H1 (cell line): Measurements from ENCODE around the gene CAB39L. TPM values are rescaled to one million over a fixed set of nuclear protein-coding genes. Genes with fewer than 3 reads are reported as not detected.

Experiments used
- CTCF ChIA-PET: fragments of 300-600 bp; sonication (Branson Sonifier 250); formaldehyde crosslinking; loops from one replicate; lab custom pipeline; 2021; ENCODE audit not compliant: partially characterized antibody; lab: Charles Lee
- POLR2A ChIA-PET: fragments of 300-600 bp; sonication (Branson Sonifier 250); formaldehyde crosslinking; loops from one replicate; lab custom pipeline; 2021; ENCODE audit warnings: inconsistent platforms; ENCODE audit not compliant: partially characterized antibody; lab: Charles Lee
- DNase-seq, 2 experiments: peaks; one replicate each; pipeline versions ENCODE4 v3.0.0 to v3.0.0-alpha.2; 2010 to 2022; ENCODE audit warnings: low spot score in 2 of 2, low read depth in 1 of 2, mixed read lengths in 1 of 2
- FAIRE-seq: peaks from 2 replicates; lab custom pipeline; 2011; peaks lifted over from hg19 to GRCh38; lab: Jason Lieb, UNC
- H2AFZ ChIP-seq: 2 replicates; pipeline ENCODE4 v1.8.1; 2012; ENCODE audit warnings: low read length, inconsistent platforms
- H2AK5ac ChIP-seq: 2 replicates; pipeline ENCODE4 v1.6.1; 2013; ENCODE audit warnings: low read depth, low read length
- H2BK120ac ChIP-seq: replicated peaks from 2 replicates; pipeline ENCODE3; 2013; ENCODE audit warnings: low read depth, low read length, inconsistent platforms
- H2BK12ac ChIP-seq: 2 replicates; pipeline ENCODE4 v1.6.1; 2013; ENCODE audit warnings: low read depth, low read length
- H2BK15ac ChIP-seq: 2 replicates; pipeline ENCODE4 v1.6.1; 2013; ENCODE audit warnings: low read length
- H2BK20ac ChIP-seq: 2 replicates; pipeline ENCODE4 v1.6.1; 2013; ENCODE audit warnings: low read length
- H2BK5ac ChIP-seq: 2 replicates; pipeline ENCODE4 v1.6.1; 2013; ENCODE audit warnings: low read depth, low read length
- H3K14ac ChIP-seq: 2 replicates; pipeline ENCODE4 v1.6.1; 2013; ENCODE audit warnings: inconsistent platforms; ENCODE audit not compliant: insufficient read length
- H3K18ac ChIP-seq: 2 replicates; pipeline ENCODE4 v1.6.1; 2013; ENCODE audit warnings: low read length; ENCODE audit errors: extremely low read depth
- H3K23ac ChIP-seq: 2 replicates; pipeline ENCODE4 v1.6.1; 2013; ENCODE audit warnings: inconsistent platforms; ENCODE audit not compliant: insufficient read length
- H3K23me2 ChIP-seq: 2 replicates; pipeline ENCODE4 v1.6.1; 2013; ENCODE audit warnings: low read depth, low read length
- H3K27ac ChIP-seq: 2 replicates; pipeline ENCODE4 v1.6.1; 2011; ENCODE audit warnings: low read depth, low read length, inconsistent platforms
- H3K27me3 ChIP-seq, 4 experiments: replicated peaks in 1 of 4; 1 replicate in 1 of 4; 2 replicates in 3 of 4; pipeline versions ENCODE4 v1.6.1 to v1.8.1; 2011 to 2013; ENCODE audit warnings: low read length in 3 of 4, mild to moderate bottlenecking in 3 of 4, inconsistent platforms in 2 of 4, mixed read lengths in 2 of 4, moderate library complexity in 1 of 4; ENCODE audit not compliant: control insufficient read depth in 3 of 4, insufficient read depth in 3 of 4; ENCODE audit errors: extremely low read depth in 1 of 4
- H3K36me3 ChIP-seq, 4 experiments: 2 replicates each; pipeline versions ENCODE4 v1.6.1 to v1.8.1; 2011 to 2013; ENCODE audit warnings: mild to moderate bottlenecking in 4 of 4, low read length in 3 of 4, moderate library complexity in 2 of 4, control low read depth in 1 of 4, inconsistent platforms in 1 of 4; ENCODE audit not compliant: insufficient read depth in 4 of 4, control insufficient read depth in 2 of 4
- H3K4ac ChIP-seq: replicated peaks from 2 replicates; pipeline ENCODE3; 2013; ENCODE audit warnings: low read length, low read depth, mixed read lengths, inconsistent platforms; ENCODE audit not compliant: insufficient read length
- H3K4me1 ChIP-seq, 4 experiments: replicated peaks in 1 of 4; 1 replicate in 1 of 4; 2 replicates in 3 of 4; pipeline versions ENCODE4 v1.6.1 to v1.8.1; 2011 to 2013; ENCODE audit warnings: low read length in 3 of 4, inconsistent platforms in 2 of 4, mixed read lengths in 1 of 4; ENCODE audit not compliant: insufficient read depth in 4 of 4, control insufficient read depth in 3 of 4
- H3K4me2 ChIP-seq, 2 experiments: 2 replicates each; pipeline versions ENCODE4 v1.6.1 to v1.8.1; 2011 to 2013; ENCODE audit warnings: low read depth in 2 of 2, low read length in 2 of 2, control low read depth in 1 of 2, inconsistent platforms in 1 of 2, mild to moderate bottlenecking in 1 of 2; ENCODE audit not compliant: insufficient read depth in 1 of 2
- H3K4me3 ChIP-seq, 4 experiments: fragments of 200-600, 300-600 bp in 1 of 4; sonication (generic), shearing (Covaris generic), sonication (Bioruptor Twin) in 1 of 4; 2 replicates each; pipeline versions ENCODE4 v1.5.1 to v1.8.1; 2011 to 2016; ENCODE audit warnings: low read length in 4 of 4, low read depth in 3 of 4, control low read depth in 2 of 4, inconsistent platforms in 2 of 4, mild to moderate bottlenecking in 2 of 4, mixed read lengths in 1 of 4, moderate library complexity in 1 of 4; ENCODE audit not compliant: insufficient read depth in 2 of 4; ENCODE audit errors: extremely low read depth in 1 of 4
- H3K56ac ChIP-seq: replicated peaks from 2 replicates; pipeline ENCODE3; 2013; ENCODE audit warnings: low read depth, mild to moderate bottlenecking, mixed read lengths, low read length, inconsistent platforms; ENCODE audit not compliant: insufficient read length
- H3K79me1 ChIP-seq: 2 replicates; pipeline ENCODE4 v1.6.1; 2013; ENCODE audit warnings: low read depth, low read length, control low read depth
- H3K79me2 ChIP-seq, 2 experiments: 2 replicates each; pipeline versions ENCODE4 v1.6.1 to v1.8.1; 2012 to 2013; ENCODE audit warnings: low read length in 2 of 2, mild to moderate bottlenecking in 2 of 2, inconsistent platforms in 1 of 2; ENCODE audit not compliant: insufficient read depth in 2 of 2, control insufficient read depth in 1 of 2
- H3K9ac ChIP-seq, 4 experiments: replicated peaks in 1 of 4; 1 replicate in 1 of 4; 2 replicates in 3 of 4; pipeline versions ENCODE4 v1.6.1 to v1.8.1; 2011 to 2013; ENCODE audit warnings: low read depth in 3 of 4, low read length in 3 of 4, control low read depth in 2 of 4, mild to moderate bottlenecking in 2 of 4, moderate library complexity in 2 of 4, inconsistent platforms in 1 of 4; ENCODE audit errors: extremely low read depth in 1 of 4
- H3K9me3 ChIP-seq, 2 experiments: 2 replicates each; pipeline versions ENCODE4 v1.6.1 to v1.8.1; 2012 to 2013; ENCODE audit warnings: mild to moderate bottlenecking in 2 of 2, moderate library complexity in 2 of 2, control low read depth in 1 of 2, inconsistent platforms in 1 of 2, low read depth in 1 of 2, low read length in 1 of 2, mixed read lengths in 1 of 2; ENCODE audit not compliant: insufficient read depth in 2 of 2
- H4K20me1 ChIP-seq, 2 experiments: replicated peaks in 1 of 2; 2 replicates each; pipeline versions ENCODE3 to v1.8.1; 2011 to 2013; ENCODE audit warnings: inconsistent platforms in 2 of 2, low read length in 2 of 2, mild to moderate bottlenecking in 1 of 2; ENCODE audit not compliant: insufficient read depth in 2 of 2, control insufficient read depth in 1 of 2
- H4K5ac ChIP-seq: 2 replicates; pipeline ENCODE4 v1.6.1; 2013; ENCODE audit warnings: low read length, low read depth, mixed read lengths, inconsistent platforms; ENCODE audit not compliant: insufficient read length
- H4K8ac ChIP-seq: 2 replicates; pipeline ENCODE4 v1.8.0; 2013; ENCODE audit warnings: mild to moderate bottlenecking, moderate library complexity, low read length, inconsistent platforms; ENCODE audit not compliant: insufficient read depth; ENCODE audit errors: extremely low read depth
- H4K91ac ChIP-seq: replicated peaks from 2 replicates; pipeline ENCODE3; 2013; ENCODE audit warnings: low read length, mixed read lengths, inconsistent platforms; ENCODE audit not compliant: insufficient read length
- KDM4A ChIP-seq: IDR thresholded peaks from one replicate; pipeline ENCODE4 v1.7.1; 2012; ENCODE audit warnings: low read depth, mild to moderate bottlenecking, moderate library complexity, low read length, inconsistent platforms; ENCODE audit not compliant: severe bottlenecking
- MAFK ChIP-seq: IDR thresholded peaks from 2 replicates; pipeline ENCODE4 v1.6.1; 2012; ENCODE audit warnings: low read depth, mild to moderate bottlenecking, improper control_type of control experiment, low read length
- SIN3A ChIP-seq, 2 experiments: IDR thresholded peaks in 1 of 2; conservative IDR thresholded peaks in 1 of 2; 2 replicates each; pipeline ENCODE4 v1.6.1; 2011 to 2012; ENCODE audit warnings: low read length in 2 of 2, improper control_type of control experiment in 1 of 2, low read depth in 1 of 2, mild to moderate bottlenecking in 1 of 2
- WGBS, 2 experiments: shearing (Covaris generic) in 1 of 2; methylation state at CpG; one replicate each; pipeline versions ENCODE4 v1.1.6 to v1.1.7; 2013 to 2015; ENCODE audit warnings: low lambda C conversion rate in 2 of 2, mixed read lengths in 2 of 2, inconsistent platforms in 1 of 2, low coverage in 1 of 2, missing lambda C conversion rate in 1 of 2; ENCODE audit not compliant: insufficient replicate concordance in 2 of 2, insufficient coverage in 1 of 2, insufficient read length in 1 of 2; ENCODE audit errors: extremely low coverage in 1 of 2, missing lambda C conversion rate in 1 of 2; 5-methylcytosine and 5-hydroxymethylcytosine counted together
- polyA plus RNA-seq, 7 experiments: library from polyadenylated mRNA; depleted of rRNA in 3 of 7; stranded (reverse) in 5 of 7; unstranded in 2 of 7; fragments of >200 nt in 5 of 7; fragments of 200-250 nt in 2 of 7; gene quantifications; 1 replicate in 5 of 7; 2 replicates in 1 of 7; 4 replicates in 1 of 7; pipeline versions ENCODE4 v1.2.1 to v1.2.3, GENCODE V29; 2011 to 2013; ENCODE audit warnings: missing spikeins in 2 of 7, mixed read lengths in 2 of 7
- total RNA-seq: library from RNA; stranded (reverse); fragmentation: NEBNext Ultra II Directional; extraction: Animal tissue kit (Norgen Biotek cat#: 25700); gene quantifications from 2 replicates; pipeline ENCODE4 v1.2.1, GENCODE V29; 2021

CAB39L gene
- total and polyA plus RNA-seq, 2 of the 8 experiments (the other 6 are each of a cell fraction or from before 2014, with no cell fraction given) = 2.5 to 4.8 TPM

DNA sequence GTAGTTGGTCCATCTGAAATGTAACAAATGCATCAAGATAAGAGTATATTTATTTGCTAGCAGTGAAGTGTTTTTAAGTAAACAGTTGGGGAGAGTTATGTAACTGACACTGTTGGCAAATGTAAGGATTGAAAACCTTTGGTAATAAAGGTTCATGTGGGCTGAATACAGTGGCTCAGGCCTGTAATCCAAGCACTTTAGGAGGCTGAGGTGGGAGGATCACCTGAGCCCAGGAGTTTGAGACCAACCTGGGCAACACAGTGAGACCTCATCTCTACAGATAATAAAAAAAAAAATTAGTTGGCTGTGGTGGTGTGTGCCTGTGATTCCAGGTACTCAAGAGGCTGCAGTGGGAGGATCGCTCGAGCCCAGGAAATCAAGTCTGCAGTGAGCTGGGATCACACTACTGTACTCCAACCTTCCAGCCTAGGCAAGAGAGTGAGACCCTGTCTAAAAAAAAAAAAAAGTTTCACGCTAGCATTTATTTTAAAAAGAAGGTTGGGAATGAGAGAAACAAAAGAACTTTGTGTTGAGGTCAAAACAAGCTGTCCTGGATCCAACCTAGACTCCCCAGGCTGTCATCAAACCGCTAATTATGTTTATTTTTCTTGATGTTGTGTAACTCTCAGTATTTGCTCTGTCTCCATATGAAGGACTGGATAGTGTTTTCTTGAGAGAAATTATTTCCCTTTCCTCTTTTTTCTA, 20.9 kb upstream of the CAB39L start:
- no peaks in the 10 kb centered on the region for H3K4me1 ChIP-seq
- no peak overlapping the region for H3K4me3 ChIP-seq
- ChIA-PET POLR2A (no interaction called here), CTCF (interaction anchor here (0.6 to 0.7 kb wide), 4 partner anchors 95 to 273 kb away, joined by 3 to 4 read pairs (median 4); partner anchors contain the start of gene EBPL)
- no peaks in the 10 kb centered on the region for H3K79me2 ChIP-seq
- peaks cover 19 to 20% of the 10 kb centered on the region in 2 experiments for H3K9me3 ChIP-seq
- no peak overlapping the region for H3K9ac ChIP-seq
- H4K5ac ChIP-seq = no peak overlapping the region
- H2BK20ac ChIP-seq = no peak overlapping the region
- no peak for TF ChIP-seq MAFK
- TF ChIP-seq SIN3A (conservative IDR thresholded peaks at IDR 0.05 in 1 of 2, IDR thresholded peaks at IDR 0.05 in 1 of 2; ENCODE audit: low read depth in 1 of 2, low read length in 2 of 2) = no peak
- no peak for TF ChIP-seq KDM4A
- no peak overlapping the region for H4K8ac ChIP-seq
- no peak overlapping the region for H2BK15ac ChIP-seq
- no peaks in the 10 kb centered on the region for H4K20me1 ChIP-seq
- no peak overlapping the region for H2BK5ac ChIP-seq
- H3K4me2 ChIP-seq = no peak overlapping the region
- no peak overlapping the region for H2AK5ac ChIP-seq
- no peak overlapping the region for H3K56ac ChIP-seq
- H2BK12ac ChIP-seq = no peak overlapping the region
- no peak overlapping the region for H3K4ac ChIP-seq
- 95% methylated on average over 4 of the region's 4 CpGs; no CpG with 5 or more reads in 1 of the 2 experiments for whole genome bisulfite sequencing, 2 experiments
- FAIRE-seq (no peak), DNase-seq (no peak)
- H2BK120ac ChIP-seq = no peak overlapping the region
- no peak overlapping the region for H3K23ac ChIP-seq
- no peak overlapping the region for H3K18ac ChIP-seq
- no peak overlapping the region for H4K91ac ChIP-seq
- H3K36me3 ChIP-seq = peaks cover 0 to 30% (median 11%) of the 10 kb centered on the region in 4 experiments; a peak in 4 of 8 replicates
- H3K27ac ChIP-seq = no peak overlapping the region
- H3K14ac ChIP-seq = no peak overlapping the region
- H3K79me1 ChIP-seq = no peaks in the 10 kb centered on the region
- H2AFZ ChIP-seq = no peak overlapping the region
- no peaks in the 10 kb centered on the region for H3K27me3 ChIP-seq
- H3K23me2 ChIP-seq = no peaks in the 10 kb centered on the region
